DMS79 treated with DMSO at 0.1 percent for 48 hours (cell line): ENCODE data around the gene CAB39L.

Source experiments
- DNase-seq: peaks from one replicate; lab custom pipeline; 2025; lab: John Stamatoyannopoulos, UW

The CAB39L gene

GRCh38 chr13:49441846-49442245, 2.0 kb downstream of the CAB39L start:
- DNase-seq: no peak

GRCh38 chr13:49441312-49441711, 2.6 kb downstream of the CAB39L start:
- DNase-seq: no peak

GRCh38 chr13:49439609-49440008, 4.3 kb downstream of the CAB39L start:
- DNase-seq: peak; percentile 4

DNA sequence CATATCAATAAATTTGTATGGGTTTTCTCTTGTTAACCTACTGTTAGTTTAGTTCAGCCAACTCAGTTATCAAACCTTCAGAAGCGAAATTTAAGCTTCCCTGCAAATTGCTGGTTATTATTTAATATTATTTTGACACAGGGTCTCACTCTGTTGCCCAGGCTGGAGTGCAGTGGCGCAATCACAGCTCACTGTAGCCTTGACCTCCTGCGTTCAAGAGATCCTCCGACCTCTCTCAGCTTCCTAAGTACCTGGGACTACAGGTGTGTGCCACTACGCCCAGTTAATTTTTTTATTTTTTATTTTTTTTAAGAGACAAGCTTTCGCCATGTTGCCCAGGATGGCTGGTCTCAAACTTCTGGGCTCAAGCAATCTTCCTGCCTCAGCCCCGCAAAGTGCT, 6.2 kb downstream of the CAB39L start:
- DNase-seq: no peak

GRCh38 chr13:49436890-49437289, 7.0 kb downstream of the CAB39L start:
- peak; percentile 26 for DNase-seq

GRCh38 chr13:49435992-49436391, 7.9 kb downstream of the CAB39L start:
- DNase-seq: no peak

- DNase-seq: no peak
Observed at GRCh38 chr13:49429121-49429520, 14.7 kb downstream of the CAB39L start.

DNA sequence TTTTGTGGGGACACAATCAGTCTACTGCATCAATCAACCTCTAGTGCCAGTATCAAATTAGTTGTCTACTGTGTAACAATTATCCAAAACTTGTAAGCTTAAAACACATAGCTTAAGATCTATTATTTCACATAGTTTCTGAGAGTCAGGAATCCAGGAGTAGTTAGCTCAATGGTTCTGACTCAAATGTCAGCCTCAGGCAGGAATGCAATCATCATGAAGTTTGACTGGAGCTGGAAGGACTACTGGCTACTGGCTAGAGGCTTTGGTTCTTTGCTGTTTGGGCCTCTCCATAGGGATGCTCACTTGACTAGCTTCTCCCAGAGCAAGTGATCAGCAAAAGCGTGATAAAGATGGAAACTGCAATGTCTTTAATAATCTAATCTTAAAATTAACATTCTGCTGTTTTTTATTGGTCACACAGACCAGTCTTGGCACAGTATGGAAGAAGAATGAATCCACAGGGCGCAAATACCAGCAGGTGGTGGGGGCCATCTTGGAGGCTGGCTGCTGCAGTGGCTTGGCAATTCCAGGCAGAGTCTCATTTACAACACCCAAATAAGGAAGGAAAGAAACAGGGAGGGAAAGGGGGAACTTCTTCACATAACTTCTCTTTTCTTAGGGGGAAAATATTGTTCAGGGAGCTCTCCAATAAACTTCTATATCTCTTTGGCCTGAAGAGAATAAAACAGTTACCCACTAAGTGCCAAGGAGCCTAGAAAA, 15.7 kb downstream of the CAB39L start:
- no peak for DNase-seq

- no peak for DNase-seq
Observed at GRCh38 chr13:49424011-49424560, 19.8 kb downstream of the CAB39L start.

DNA sequence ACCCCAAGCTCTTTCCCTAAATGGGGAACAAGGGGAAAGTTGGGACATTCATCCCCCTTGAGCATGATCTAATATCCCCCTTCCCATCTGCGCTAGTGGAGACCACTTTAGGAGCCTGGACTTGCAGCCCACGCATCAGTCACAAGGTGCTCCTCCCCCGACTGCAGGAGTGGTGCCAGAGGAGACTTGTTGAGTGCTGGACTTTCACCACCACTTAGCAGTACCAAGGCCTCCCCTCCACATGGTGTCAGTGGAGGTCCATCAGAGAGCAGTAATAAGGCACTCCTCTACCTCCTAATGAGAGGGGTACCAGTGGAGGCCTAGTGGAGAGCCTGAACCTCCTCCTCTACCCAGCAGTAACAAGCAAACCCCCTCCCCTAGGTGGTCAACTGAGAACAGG, 22.5 kb downstream of the CAB39L start:
- no peak for DNase-seq

DNA sequence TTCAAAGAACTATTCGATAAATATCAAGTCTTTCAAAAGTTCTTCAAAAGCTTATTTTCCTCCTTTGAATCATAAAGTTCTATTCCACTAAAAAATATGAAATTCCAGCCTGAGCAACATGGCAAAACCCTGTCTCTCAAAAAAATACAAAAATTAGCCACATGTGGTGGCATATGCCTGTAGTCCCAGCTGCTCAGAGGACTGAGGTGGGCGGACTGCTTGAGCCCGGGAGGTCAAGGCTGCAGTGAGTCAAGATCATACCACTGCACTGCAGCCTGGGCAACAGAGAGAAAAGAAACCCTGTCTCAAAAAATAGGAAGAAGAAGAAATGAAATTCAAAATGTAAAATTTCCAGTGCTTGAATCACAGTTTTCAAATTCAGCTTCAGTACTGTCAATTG, 24.6 kb downstream of the CAB39L start:
- no peak for DNase-seq

GRCh38 chr13:49418206-49418605, 25.7 kb downstream of the CAB39L start:
- DNase-seq: no peak

DNA sequence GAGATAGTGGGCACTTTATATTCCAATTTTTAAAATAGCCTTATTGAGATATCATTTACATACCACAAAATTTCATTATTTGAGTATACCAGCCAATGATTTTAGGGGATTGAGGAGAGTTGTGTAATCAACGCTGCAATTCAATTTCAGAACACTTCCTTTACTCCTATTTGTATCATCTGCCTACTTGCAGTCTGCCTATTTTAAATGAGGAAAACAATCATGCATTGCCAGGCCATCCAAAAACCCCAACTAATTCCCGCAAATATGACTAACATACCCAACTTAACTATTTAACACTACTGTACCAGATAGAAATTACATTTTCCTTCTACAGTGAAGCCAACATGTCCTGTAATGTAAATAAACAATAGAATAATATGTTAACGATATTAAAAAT, 26.7 kb downstream of the CAB39L start:
- no peak for DNase-seq

GRCh38 chr13:49412749-49413148, 31.1 kb downstream of the CAB39L start:
- DNase-seq: no peak

GRCh38 chr13:49411353-49411752, 32.5 kb downstream of the CAB39L start:
- no peak for DNase-seq

GRCh38 chr13:49410477-49410876, 33.4 kb downstream of the CAB39L start:
- no peak for DNase-seq

GRCh38 chr13:49410006-49410405, 33.9 kb downstream of the CAB39L start:
- DNase-seq: no peak

DNA sequence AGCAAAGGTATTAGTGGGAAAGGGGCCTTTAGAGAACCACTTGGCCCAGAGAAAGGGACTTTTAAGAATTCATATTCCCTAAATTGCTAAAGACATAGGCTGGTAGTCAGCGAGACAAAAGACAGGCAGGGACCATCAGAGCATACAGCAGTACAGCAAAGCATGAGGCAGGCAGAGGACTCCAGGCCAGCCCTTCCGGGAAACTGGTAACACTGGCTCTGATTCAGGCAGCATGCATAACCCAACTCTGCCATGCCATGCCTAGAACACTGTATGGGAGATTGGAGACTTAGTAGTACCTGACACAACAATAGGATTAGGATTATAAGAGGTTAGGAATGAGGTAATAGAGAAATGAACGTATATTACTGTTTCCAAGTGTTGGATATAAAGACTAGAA, 34.9 kb downstream of the CAB39L start:
- no peak for DNase-seq

DNA sequence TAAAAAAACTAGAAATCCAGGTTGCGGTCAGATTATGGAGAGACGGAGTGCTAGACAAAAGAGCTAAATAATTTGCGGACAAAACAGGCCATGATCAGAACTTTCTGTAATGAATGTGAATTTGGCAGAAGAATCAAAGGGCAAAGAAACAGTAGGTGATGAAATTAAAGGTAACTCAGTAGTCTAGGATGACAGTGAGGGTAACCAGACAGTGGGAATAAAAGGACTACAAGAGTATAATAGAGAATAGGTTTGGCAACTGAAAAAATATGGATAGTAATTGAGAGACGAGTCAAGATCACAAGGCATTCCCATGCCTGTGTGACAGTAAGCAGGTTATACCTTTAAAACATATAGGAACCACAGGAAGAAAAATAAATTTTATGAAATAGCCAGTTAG, 35.9 kb downstream of the CAB39L start:
- DNase-seq: no peak

DNA sequence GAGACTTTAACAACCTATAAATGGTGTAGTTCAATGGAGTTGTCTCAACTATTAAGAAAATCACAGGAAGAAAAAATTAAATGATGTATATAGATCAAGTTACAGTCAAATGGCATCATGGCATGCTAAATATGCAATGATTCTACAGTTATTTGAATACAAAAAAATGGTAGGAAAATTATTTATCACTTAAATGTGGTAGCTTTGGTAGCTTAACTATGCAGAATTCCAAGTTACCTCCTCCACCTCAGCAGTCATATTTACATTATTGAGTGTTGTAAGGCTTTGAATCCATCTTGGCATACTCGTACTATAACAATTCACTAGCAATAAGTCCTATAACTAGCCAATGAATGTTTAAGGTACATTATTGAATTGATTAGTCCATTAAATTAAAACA, 36.8 kb downstream of the CAB39L start:
- DNase-seq: no peak

- DNase-seq: no peak
Observed at GRCh38 chr13:49404703-49405020, 39.2 kb downstream of the CAB39L start.

- DNase-seq: no peak
Observed at GRCh38 chr13:49403996-49404702, 39.7 kb downstream of the CAB39L start.

DNA sequence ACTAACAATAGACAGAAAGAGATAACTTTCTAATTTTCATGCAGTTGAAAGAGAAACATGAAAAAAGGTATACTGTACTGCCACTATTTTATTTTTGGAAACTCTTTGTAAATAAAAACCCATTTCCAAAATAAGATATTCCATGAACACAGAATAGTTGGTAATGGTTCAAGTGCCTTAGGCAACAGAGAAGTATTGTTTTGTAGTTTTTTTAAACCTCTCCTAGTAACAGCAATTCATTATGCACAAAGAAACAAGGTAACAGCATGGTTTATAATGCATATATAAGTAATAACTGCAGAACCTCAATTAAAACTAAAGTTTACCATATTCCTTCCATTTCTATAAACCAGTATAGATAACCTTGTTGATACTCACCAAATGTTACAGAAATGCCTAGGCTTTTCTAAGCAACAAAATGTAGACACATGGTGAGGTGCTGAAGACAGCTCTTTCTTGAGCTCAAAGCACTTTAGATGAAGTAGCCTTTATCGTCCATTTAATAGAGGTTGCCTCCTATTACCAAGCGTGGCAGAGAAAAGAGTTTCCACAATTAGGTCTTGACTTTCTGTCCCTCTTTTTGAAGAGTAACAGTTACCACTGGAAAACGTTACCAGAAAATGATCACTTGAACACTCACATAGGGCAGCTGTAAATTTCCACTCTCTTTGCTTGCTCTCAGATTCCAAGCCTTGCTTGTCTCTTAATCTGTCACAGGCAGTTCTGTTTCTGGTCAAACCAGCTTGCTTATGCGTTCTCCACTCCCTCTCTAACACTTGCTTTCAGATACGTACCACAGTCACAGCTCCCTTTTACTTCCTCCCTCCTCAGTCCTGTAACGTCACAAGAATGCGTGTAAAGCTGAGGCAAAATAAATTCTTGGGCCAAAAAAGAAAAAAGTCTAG, 42.9 kb downstream of the CAB39L start:
- peak; percentile 13 for DNase-seq
